Measurements from ENCODE around the gene ZDHHC16. TPM values are rescaled to one million over a fixed set of nuclear protein-coding genes. Genes with fewer than 3 reads are reported as not detected.
A peak's percentile ranks its signal among the peaks of the same experiment; 100 is the strongest.

The ZDHHC16 gene
- total RNA-seq, 1 donor from 2014 or later: 41.4 TPM

GRCh38 chr10:97500297-97500575 is 54.3 kb downstream of the ZDHHC16 start:
- no peak overlapping the region for H3K27ac Mint-ChIP-seq
- peaks cover 24% of the 10 kb centered on the region for H3K27me3 Mint-ChIP-seq (ENCODE audit: low read depth)
- no peaks in the 10 kb centered on the region for H3K36me3 Mint-ChIP-seq
- peak overlapping the region; percentile 69 for H3K4me3 Mint-ChIP-seq
- no peak for DNase-seq (ENCODE audit: low spot score in 2 of 2, unreplicated experiment in 2 of 2)
- H3K9me3 Mint-ChIP-seq: no peaks in the 10 kb centered on the region
- H3K4me1 Mint-ChIP-seq: peaks cover 46% of the 10 kb centered on the region
- no peak for TF ChIP-seq CTCF (IDR thresholded peaks at IDR 0.05; ENCODE audit: unreplicated experiment)

- no peak for TF ChIP-seq CTCF (IDR thresholded peaks at IDR 0.05; ENCODE audit: unreplicated experiment)
- H3K27ac Mint-ChIP-seq: no peak overlapping the region
- H3K36me3 Mint-ChIP-seq: no peaks in the 10 kb centered on the region
- H3K4me1 Mint-ChIP-seq: peaks cover 28% of the 10 kb centered on the region
- peaks cover 24% of the 10 kb centered on the region for H3K27me3 Mint-ChIP-seq (ENCODE audit: low read depth)
- H3K9me3 Mint-ChIP-seq: no peaks in the 10 kb centered on the region
- no peak overlapping the region for H3K4me3 Mint-ChIP-seq
- no peak for DNase-seq (ENCODE audit: low spot score in 2 of 2, unreplicated experiment in 2 of 2)
These were observed 56.9 kb downstream of the ZDHHC16 start for GRCh38 chr10:97502916-97503315.

- no peak for TF ChIP-seq CTCF (IDR thresholded peaks at IDR 0.05; ENCODE audit: unreplicated experiment)
- Mint-ChIP-seq H3K4me3 (no peak overlapping the region), H3K27me3 (ENCODE audit: low read depth) (peaks cover 24% of the 10 kb centered on the region), H3K27ac (no peak overlapping the region), H3K9me3 (no peaks in the 10 kb centered on the region), H3K36me3 (no peaks in the 10 kb centered on the region), H3K4me1 (peaks cover 26% of the 10 kb centered on the region)
- no peak for DNase-seq (ENCODE audit: low spot score in 2 of 2, unreplicated experiment in 2 of 2)
These were observed 57.4 kb downstream of the ZDHHC16 start for GRCh38 chr10:97503406-97503805.

- Mint-ChIP-seq H3K4me3 (no peak overlapping the region), H3K36me3 (no peaks in the 10 kb centered on the region), H3K9me3 (no peaks in the 10 kb centered on the region), H3K27ac (no peak overlapping the region), H3K4me1 (peaks cover 21% of the 10 kb centered on the region), H3K27me3 (ENCODE audit: low read depth) (peaks cover 18% of the 10 kb centered on the region)
- DNase-seq (ENCODE audit: low spot score in 2 of 2, unreplicated experiment in 2 of 2): no peak
- TF ChIP-seq CTCF (IDR thresholded peaks at IDR 0.05; ENCODE audit: unreplicated experiment): no peak
These were observed 59.2 kb downstream of the ZDHHC16 start for GRCh38 chr10:97505152-97505551.

- H3K9me3 Mint-ChIP-seq: no peaks in the 10 kb centered on the region
- no peak overlapping the region for H3K27ac Mint-ChIP-seq
- DNase-seq (ENCODE audit: low spot score in 2 of 2, unreplicated experiment in 2 of 2): no peak
- H3K27me3 Mint-ChIP-seq (ENCODE audit: low read depth): peaks cover 7% of the 10 kb centered on the region
- H3K4me1 Mint-ChIP-seq: peaks cover 11% of the 10 kb centered on the region
- H3K4me3 Mint-ChIP-seq: no peak overlapping the region
- no peak for TF ChIP-seq CTCF (IDR thresholded peaks at IDR 0.05; ENCODE audit: unreplicated experiment)
- H3K36me3 Mint-ChIP-seq: no peaks in the 10 kb centered on the region
These were observed 60.4 kb downstream of the ZDHHC16 start for GRCh38 chr10:97506199-97506991.

Other genes with a start within 250 kb of the ZDHHC16 start
- gene ARHGAP19, start 153.5 kb upstream of the ZDHHC16 start, total RNA-seq: 19.4 to 22.8 TPM (median 22.6 TPM) in 3 replicates
- gene FRAT1, start 126.9 kb upstream of the ZDHHC16 start, total RNA-seq: 2.4 to 2.9 TPM (median 2.4 TPM) in 3 replicates
- 8.9 to 9.2 TPM (median 9.0 TPM) in 3 replicates for gene FRAT2, start 111.4 kb upstream of the ZDHHC16 start, total RNA-seq
- 35.7 to 42.4 TPM (median 41.9 TPM) in 3 replicates for gene RRP12, start 44.8 kb upstream of the ZDHHC16 start, total RNA-seq
- gene PGAM1, start 20.0 kb upstream of the ZDHHC16 start, total RNA-seq: 188 to 197 TPM (median 188 TPM) in 3 replicates
- 28.2 to 31.2 TPM (median 30.6 TPM) in 3 replicates for gene EXOSC1, start 169 bp upstream of the ZDHHC16 start, total RNA-seq
- 82.5 to 88.1 TPM (median 84.9 TPM) in 3 replicates for gene MMS19, start 52.2 kb downstream of the ZDHHC16 start, total RNA-seq
- 9.1 to 9.4 TPM (median 9.4 TPM) in 3 replicates for gene UBTD1, start 52.7 kb downstream of the ZDHHC16 start, total RNA-seq
- 0.20 to 0.24 TPM (median 0.20 TPM) in 3 replicates for gene ANKRD2, start 126.6 kb downstream of the ZDHHC16 start, total RNA-seq
- 0.31 to 0.50 TPM (median 0.40 TPM) in 3 replicates for gene HOGA1, start 138.2 kb downstream of the ZDHHC16 start, total RNA-seq
- not detected in 3 replicates for gene C10orf62, start 143.5 kb downstream of the ZDHHC16 start, total RNA-seq
- 15.4 to 17.3 TPM (median 16.4 TPM) in 3 replicates for gene MORN4, start 187.3 kb downstream of the ZDHHC16 start, total RNA-seq
- gene PI4K2A, start 194.5 kb downstream of the ZDHHC16 start, total RNA-seq: 18.4 to 20.1 TPM (median 18.7 TPM) in 3 replicates
- 7.8 to 9.0 TPM (median 7.9 TPM) in 3 replicates for gene AVPI1, start 241.1 kb downstream of the ZDHHC16 start, total RNA-seq